Heart left ventricle (tissue), 13 donors: Measurements from ENCODE around the gene GATA5.

Experiments used
- POLR2A ChIP-seq, 2 donors: fragments of 450-650 bp; IDR thresholded peaks; one replicate each; pipeline ENCODE4 v1.6.1; 2017; ENCODE audit warnings: antibody characterized with exemption in 2 of 2, mild to moderate bottlenecking in 2 of 2, moderate library complexity in 2 of 2
- TF ChIP-seq, protein P1 (sequence below), 12 donors: fragments of 200-600 bp; sonication (generic) in 4 of 12; IDR thresholded peaks; one replicate each; pipeline versions ENCODE4 v1.5.0 to v1.8.0; 2018 to 2022; ENCODE audit warnings: antibody characterized with exemption in 12 of 12, mild to moderate bottlenecking in 5 of 12
- donor health status: ischemic (EF 13 %, LVEDD 7.1; RV severe dilation, severe dysfunction).
- donor health status: DM: no; HTN: yes; CAD: no.
- donor health status: DM: no; HTN: no; CAD: no.
- donor health status: ischemic (EF 25% LVEDD 6.9; RV normal size, moderate dysfunction).
- donor health status: ischemic (EF 25% LVEDD 5.7; RV mildly dilated, moderate dysfunction).
- donor health status: ischemic (EF 35%, LVEDD 5.7; RV mildly dilated, moderate dysfunction).
- donor health status: nonischemic (EF 11% LVEDD 7.7; RV severe dilation, severe dysfunction).
- donor health status: DM: yes; HTN: yes; CAD: no.
- donor health status: PGD.
- donor health status: ischemic (EF 29% LVEDD 5.4; RV normal size, mild dysfunction).
- donor health status: nonischemic (EF 23%, LVEDD 6.1; RV moderate dilation, normal function).

DNA sequence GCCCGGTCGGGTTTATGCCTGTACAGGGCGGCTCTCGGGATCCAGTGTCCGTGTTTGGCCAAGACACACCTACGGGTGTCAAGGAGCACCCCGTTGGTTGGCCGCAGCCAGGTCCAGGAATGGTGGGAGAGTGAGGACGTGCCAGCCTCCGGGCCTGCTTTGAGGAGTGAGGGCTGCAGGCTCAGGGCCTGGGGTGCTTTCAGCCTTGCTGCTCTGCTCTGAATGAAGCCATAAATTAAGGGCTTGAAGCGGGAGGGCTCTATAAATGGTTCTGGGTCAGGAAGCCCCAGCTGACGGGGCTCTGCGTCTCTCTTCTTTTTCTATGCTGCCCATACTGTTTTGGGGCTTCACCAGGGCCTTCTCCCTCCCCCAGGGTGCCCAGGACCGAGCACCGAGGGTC is 15.1 kb downstream of the GATA5 start:
- TF ChIP-seq, protein P1, sequence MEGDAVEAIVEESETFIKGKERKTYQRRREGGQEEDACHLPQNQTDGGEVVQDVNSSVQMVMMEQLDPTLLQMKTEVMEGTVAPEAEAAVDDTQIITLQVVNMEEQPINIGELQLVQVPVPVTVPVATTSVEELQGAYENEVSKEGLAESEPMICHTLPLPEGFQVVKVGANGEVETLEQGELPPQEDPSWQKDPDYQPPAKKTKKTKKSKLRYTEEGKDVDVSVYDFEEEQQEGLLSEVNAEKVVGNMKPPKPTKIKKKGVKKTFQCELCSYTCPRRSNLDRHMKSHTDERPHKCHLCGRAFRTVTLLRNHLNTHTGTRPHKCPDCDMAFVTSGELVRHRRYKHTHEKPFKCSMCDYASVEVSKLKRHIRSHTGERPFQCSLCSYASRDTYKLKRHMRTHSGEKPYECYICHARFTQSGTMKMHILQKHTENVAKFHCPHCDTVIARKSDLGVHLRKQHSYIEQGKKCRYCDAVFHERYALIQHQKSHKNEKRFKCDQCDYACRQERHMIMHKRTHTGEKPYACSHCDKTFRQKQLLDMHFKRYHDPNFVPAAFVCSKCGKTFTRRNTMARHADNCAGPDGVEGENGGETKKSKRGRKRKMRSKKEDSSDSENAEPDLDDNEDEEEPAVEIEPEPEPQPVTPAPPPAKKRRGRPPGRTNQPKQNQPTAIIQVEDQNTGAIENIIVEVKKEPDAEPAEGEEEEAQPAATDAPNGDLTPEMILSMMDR (IDR thresholded peaks at IDR 0.05) = no peak
- TF ChIP-seq POLR2A (IDR thresholded peaks at IDR 0.05) = no peak
